PFSK-1 (cell line): Measurements from ENCODE around the gene AUH.

Experiments
- POLR2AphosphoS5 ChIP-seq: IDR thresholded peaks from 2 replicates; pipeline ENCODE4 v1.6.1; 2012; ENCODE audit warnings: low read depth, mild to moderate bottlenecking, control low read depth, low read length, moderate library complexity
- TAF1 ChIP-seq: IDR thresholded peaks from 2 replicates; pipeline ENCODE4 v1.6.1; 2012; ENCODE audit warnings: low read length, control low read depth, borderline replicate concordance; ENCODE audit not compliant: insufficient read depth

DNA sequence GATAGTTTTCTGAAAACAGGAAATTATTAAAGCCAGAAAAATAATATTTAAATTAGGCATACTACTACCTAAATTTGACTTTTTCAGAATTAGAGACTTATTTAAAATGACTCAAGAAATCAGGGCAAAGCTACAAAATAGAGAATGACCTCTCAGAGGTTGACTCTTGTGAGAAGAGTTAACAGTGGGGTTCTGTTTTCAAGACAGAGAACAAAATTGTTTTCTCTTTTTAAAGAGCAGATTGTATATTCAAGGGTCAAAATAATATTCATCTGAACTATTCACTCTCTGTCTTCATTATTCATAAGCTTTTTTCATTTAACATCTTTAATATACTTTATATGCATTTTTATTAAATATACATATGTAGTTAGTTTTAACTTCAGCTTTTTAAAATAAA, 21.9 kb upstream of the AUH start:
- TF ChIP-seq POLR2AphosphoS5 (no peak), TAF1 (no peak)
